ENCODE measurements around the gene MCTP1.
"Not testable (repeated sequence)": the region's sequence is repeated elsewhere in the genome, so short reads cannot be mapped to it uniquely, and the experiment has no call there.

Gene MCTP1

GRCh38 chr5:95159603-95160002, 125.3 kb downstream of the MCTP1 start:
- TF ChIP-seq JUND (IDR thresholded peaks at IDR 0.05; ENCODE audit: low read depth), result no peak
- no peak for DNase-seq (ENCODE audit: low read depth in 1 of 2, low spot score in 1 of 2)
- in situ Hi-C loops (cut with HindIII; ENCODE audit: low pct_unique_long_range_greater_than_20kb, low sequenced_read_pairs), result no loop called here

- TF ChIP-seq JUND (IDR thresholded peaks at IDR 0.05; ENCODE audit: low read depth), result no peak
- no peak for DNase-seq (ENCODE audit: low read depth in 1 of 2, low spot score in 1 of 2)
- in situ Hi-C loops (cut with HindIII; ENCODE audit: low pct_unique_long_range_greater_than_20kb, low sequenced_read_pairs), result no loop called here
Measured at GRCh38 chr5:95155888-95156287, 129.0 kb downstream of the MCTP1 start.

- no peak for DNase-seq (ENCODE audit: low read depth in 1 of 2, low spot score in 1 of 2)
- in situ Hi-C loops (cut with HindIII; ENCODE audit: low pct_unique_long_range_greater_than_20kb, low sequenced_read_pairs), result no loop called here
- no peak for TF ChIP-seq JUND (IDR thresholded peaks at IDR 0.05; ENCODE audit: low read depth)
Measured at GRCh38 chr5:95153511-95153910, 131.4 kb downstream of the MCTP1 start.

- DNase-seq (ENCODE audit: low read depth in 1 of 2, low spot score in 1 of 2), result no peak
- no peak for TF ChIP-seq JUND (IDR thresholded peaks at IDR 0.05; ENCODE audit: low read depth)
- in situ Hi-C loops (cut with HindIII; ENCODE audit: low pct_unique_long_range_greater_than_20kb, low sequenced_read_pairs), result no loop called here
Measured at GRCh38 chr5:95152535-95152934, 132.4 kb downstream of the MCTP1 start.

GRCh38 chr5:95152131-95152530, 132.8 kb downstream of the MCTP1 start:
- in situ Hi-C loops (cut with HindIII; ENCODE audit: low pct_unique_long_range_greater_than_20kb, low sequenced_read_pairs), result no loop called here
- no peak for TF ChIP-seq JUND (IDR thresholded peaks at IDR 0.05; ENCODE audit: low read depth)

GRCh38 chr5:95151694-95152093, 133.2 kb downstream of the MCTP1 start:
- in situ Hi-C loops (cut with HindIII; ENCODE audit: low pct_unique_long_range_greater_than_20kb, low sequenced_read_pairs), result no loop called here
- no peak for TF ChIP-seq JUND (IDR thresholded peaks at IDR 0.05; ENCODE audit: low read depth)
- DNase-seq (ENCODE audit: low read depth in 1 of 2, low spot score in 1 of 2), result no peak

More at GRCh38 chr5:95152131-95152530, 132.8 kb downstream of the MCTP1 start:
- no peak for DNase-seq (ENCODE audit: low read depth in 1 of 2, low spot score in 1 of 2)

- TF ChIP-seq JUND (IDR thresholded peaks at IDR 0.05; ENCODE audit: low read depth), result no peak
- no peak for DNase-seq (ENCODE audit: low read depth in 1 of 2, low spot score in 1 of 2)
- in situ Hi-C loops (cut with HindIII; ENCODE audit: low pct_unique_long_range_greater_than_20kb, low sequenced_read_pairs), result no loop called here
Measured at GRCh38 chr5:95149387-95149786, 135.5 kb downstream of the MCTP1 start.

GRCh38 chr5:95148453-95148852, 136.4 kb downstream of the MCTP1 start:
- in situ Hi-C loops (cut with HindIII; ENCODE audit: low pct_unique_long_range_greater_than_20kb, low sequenced_read_pairs), result no loop called here
- DNase-seq (ENCODE audit: low read depth in 1 of 2, low spot score in 1 of 2), result no peak
- no peak for TF ChIP-seq JUND (IDR thresholded peaks at IDR 0.05; ENCODE audit: low read depth)

GRCh38 chr5:95143858-95144257, 141.0 kb downstream of the MCTP1 start:
- in situ Hi-C loops (cut with HindIII; ENCODE audit: low pct_unique_long_range_greater_than_20kb, low sequenced_read_pairs); DNase-seq (ENCODE audit: low read depth in 1 of 2, low spot score in 1 of 2): not testable (repeated sequence)

GRCh38 chr5:95142145-95142544, 142.7 kb downstream of the MCTP1 start:
- TF ChIP-seq JUND (IDR thresholded peaks at IDR 0.05; ENCODE audit: low read depth), result no peak
- DNase-seq (ENCODE audit: low read depth in 1 of 2, low spot score in 1 of 2), result no peak
- in situ Hi-C loops (cut with HindIII; ENCODE audit: low pct_unique_long_range_greater_than_20kb, low sequenced_read_pairs), result no loop called here

GRCh38 chr5:95141141-95141540, 143.8 kb downstream of the MCTP1 start:
- no peak for DNase-seq (ENCODE audit: low read depth in 1 of 2, low spot score in 1 of 2)
- in situ Hi-C loops (cut with HindIII; ENCODE audit: low pct_unique_long_range_greater_than_20kb, low sequenced_read_pairs), result no loop called here
- TF ChIP-seq JUND (IDR thresholded peaks at IDR 0.05; ENCODE audit: low read depth), result no peak

GRCh38 chr5:95134326-95134725, 150.6 kb downstream of the MCTP1 start:
- in situ Hi-C loops (cut with HindIII; ENCODE audit: low pct_unique_long_range_greater_than_20kb, low sequenced_read_pairs), result no loop called here
- DNase-seq (ENCODE audit: low read depth in 1 of 2, low spot score in 1 of 2), result no peak
- no peak for TF ChIP-seq JUND (IDR thresholded peaks at IDR 0.05; ENCODE audit: low read depth)

GRCh38 chr5:95132096-95132495, 152.8 kb downstream of the MCTP1 start:
- in situ Hi-C loops (cut with HindIII; ENCODE audit: low pct_unique_long_range_greater_than_20kb, low sequenced_read_pairs), result no loop called here
- DNase-seq (ENCODE audit: low read depth in 1 of 2, low spot score in 1 of 2), result no peak
- no peak for TF ChIP-seq JUND (IDR thresholded peaks at IDR 0.05; ENCODE audit: low read depth)

- peak in 1 of 2 experiments; percentile 35 for DNase-seq (ENCODE audit: low read depth in 1 of 2, low spot score in 1 of 2)
- in situ Hi-C loops (cut with HindIII; ENCODE audit: low pct_unique_long_range_greater_than_20kb, low sequenced_read_pairs), result no loop called here
- TF ChIP-seq JUND (IDR thresholded peaks at IDR 0.05; ENCODE audit: low read depth), result no peak
Measured at GRCh38 chr5:95130941-95131340, 154.0 kb downstream of the MCTP1 start.
